ENCODE results near the gene CLIP2. TPM values are rescaled to one million over a fixed set of nuclear protein-coding genes. Genes with fewer than 3 reads are reported as not detected.
A peak's percentile ranks its signal among the peaks of the same experiment; 100 is the strongest.

CLIP2 gene
- total RNA-seq, 1 donor from 2014 or later = 4.3 TPM

- no peak for ATAC-seq
These were observed 154.5 kb downstream of the CLIP2 start for GRCh38 chr7:74443543-74444247.

- ATAC-seq = no peak
These were observed 159.9 kb downstream of the CLIP2 start for GRCh38 chr7:74449144-74449543.

GRCh38 chr7:74449809-74450397 is 160.7 kb downstream of the CLIP2 start:
- peak; percentile 27 for ATAC-seq

- peak; percentile 58 for ATAC-seq
These were observed 163.6 kb downstream of the CLIP2 start for GRCh38 chr7:74452748-74453321.

- peak; percentile 62 for ATAC-seq
These were observed 164.3 kb downstream of the CLIP2 start, which contains the start of gene GTF2IRD1 for GRCh38 chr7:74453322-74454011. GTF2IRD1 (plus strand) TSS chr7:74453906; CDS start chr7:74508081, 54,175 bp downstream.

GRCh38 chr7:74454021-74454924 is 165.1 kb downstream of the CLIP2 start:
- ATAC-seq = no peak

- ATAC-seq = no peak
These were observed 165.7 kb downstream of the CLIP2 start for GRCh38 chr7:74454925-74455288.

GRCh38 chr7:74455291-74455804 is 166.1 kb downstream of the CLIP2 start:
- ATAC-seq = no peak

Other genes starting within 250 kb of the CLIP2 start
- 10.2 TPM for gene LIMK1, start 205.6 kb upstream of the CLIP2 start, total RNA-seq
- 235 TPM for gene EIF4H, start 115.1 kb upstream of the CLIP2 start, total RNA-seq
- gene LAT2, start 79.4 kb upstream of the CLIP2 start, total RNA-seq = 1.2 TPM
- 29.1 TPM for gene RFC2, start 35.0 kb upstream of the CLIP2 start, total RNA-seq
- 49.1 TPM for gene GTF2IRD1, start 164.5 kb downstream of the CLIP2 start, total RNA-seq